HEK293 (cell line): Measurements from ENCODE around the gene ARMC7.

ENCODE experiments used
- CTCF ChIA-PET: fragments of 350-600 bp; formaldehyde crosslinking; extraction: SDS; loops from one replicate; lab custom pipeline; 2021; ENCODE audit warnings: antibody characterized with exemption; lab: Yijun Ruan, JAX
- POLR2A ChIA-PET: fragments of 300-600 bp; formaldehyde crosslinking; extraction: SDS; loops from one replicate; lab custom pipeline; 2020; ENCODE audit warnings: antibody characterized with exemption, inconsistent platforms; lab: Yijun Ruan, JAX
- H3K27ac ChIP-seq: fragments of 200-500 bp; sonication (Bioruptor generic); 2 replicates; pipeline ENCODE4 v1.5.1; 2014; ENCODE audit warnings: low read depth, low read length, control low read depth, inconsistent platforms; ENCODE audit errors: extremely low read depth
- H3K36me3 ChIP-seq, 2 experiments: fragments of 200-500 bp in 1 of 2; sonication (Bioruptor generic) in 1 of 2; 1 replicate in 1 of 2; 2 replicates in 1 of 2; pipeline ENCODE4 v1.5.1; 2014 to 2017; ENCODE audit warnings: inconsistent platforms in 2 of 2, low read length in 2 of 2; ENCODE audit not compliant: control insufficient read depth in 2 of 2, insufficient read depth in 1 of 2
- H3K4me1 ChIP-seq: fragments of 200-500 bp; sonication (Bioruptor generic); 2 replicates; pipeline ENCODE4 v1.5.1; 2014; ENCODE audit warnings: mild to moderate bottlenecking, low read length, inconsistent platforms; ENCODE audit not compliant: control insufficient read depth, insufficient read depth
- H3K4me3 ChIP-seq: 2 replicates; pipeline ENCODE4 v1.5.1; 2011; ENCODE audit warnings: low read depth, mild to moderate bottlenecking, control low read depth, low read length, moderate library complexity
- H3K9me3 ChIP-seq: fragments of 200-500 bp; sonication (Bioruptor generic); 2 replicates; pipeline ENCODE4 v1.5.1; 2014; ENCODE audit warnings: low read depth, low read length, inconsistent platforms; ENCODE audit not compliant: control insufficient read depth, insufficient read depth
- GFI1B ChIP-seq: fragments of 450-650 bp; formaldehyde crosslinking; IDR thresholded peaks from 2 replicates; pipeline ENCODE4 v1.5.1; 2016; ENCODE audit warnings: missing biosample characterization, missing genetic modification characterization
- GLIS2 ChIP-seq: fragments of 450-650 bp; formaldehyde crosslinking; IDR thresholded peaks from 2 replicates; pipeline ENCODE4 v1.5.1; 2016; ENCODE audit warnings: missing biosample characterization, missing genetic modification characterization
- KLF1 ChIP-seq: fragments of 450-650 bp; formaldehyde crosslinking; IDR thresholded peaks from 2 replicates; pipeline ENCODE4 v1.5.1; 2016; ENCODE audit warnings: missing biosample characterization, missing genetic modification characterization
- KLF7 ChIP-seq: fragments of 450-650 bp; formaldehyde crosslinking; IDR thresholded peaks from 2 replicates; pipeline ENCODE4 v1.5.1; 2016; ENCODE audit warnings: missing biosample characterization, missing genetic modification characterization, borderline replicate concordance
- ZFP41 ChIP-seq: fragments of 450-650 bp; formaldehyde crosslinking; IDR thresholded peaks from 2 replicates; pipeline ENCODE4 v1.5.1; 2016; ENCODE audit warnings: missing biosample characterization, missing genetic modification characterization, borderline replicate concordance
- ZNF112 ChIP-seq: fragments of 450-650 bp; formaldehyde crosslinking; IDR thresholded peaks from 2 replicates; pipeline ENCODE4 v1.5.0; 2017; ENCODE audit warnings: missing biosample characterization, missing genetic modification characterization
- ZNF114 ChIP-seq: fragments of 450-650 bp; formaldehyde crosslinking; IDR thresholded peaks from 2 replicates; pipeline ENCODE4 v1.5.0; 2017; ENCODE audit warnings: missing biosample characterization, missing genetic modification characterization
- ZNF133 ChIP-seq: fragments of 450-650 bp; formaldehyde crosslinking; IDR thresholded peaks from 2 replicates; pipeline ENCODE4 v1.5.1; 2016; ENCODE audit warnings: missing biosample characterization, missing genetic modification characterization
- ZNF146 ChIP-seq: fragments of 450-650 bp; formaldehyde crosslinking; IDR thresholded peaks from 2 replicates; pipeline ENCODE4 v1.5.1; 2016; ENCODE audit warnings: missing biosample characterization, missing genetic modification characterization
- ZNF580 ChIP-seq: fragments of 450-650 bp; formaldehyde crosslinking; IDR thresholded peaks from 2 replicates; pipeline ENCODE4 v1.5.1; 2016; ENCODE audit warnings: missing biosample characterization, missing genetic modification characterization
- ZNF610 ChIP-seq: fragments of 450-650 bp; formaldehyde crosslinking; IDR thresholded peaks from 2 replicates; pipeline ENCODE4 v1.5.1; 2016; ENCODE audit warnings: missing biosample characterization, missing genetic modification characterization, borderline replicate concordance
- ZNF837 ChIP-seq: fragments of 450-650 bp; formaldehyde crosslinking; IDR thresholded peaks from 2 replicates; pipeline ENCODE4 v1.5.1; 2016; ENCODE audit warnings: missing biosample characterization, missing genetic modification characterization
- ZSCAN5A ChIP-seq: fragments of 450-650 bp; formaldehyde crosslinking; IDR thresholded peaks from 2 replicates; pipeline ENCODE4 v1.5.1; 2016; ENCODE audit warnings: missing biosample characterization, missing genetic modification characterization
- TF ChIP-seq, protein P1 (sequence below): fragments of 450-650 bp; formaldehyde crosslinking; IDR thresholded peaks from 2 replicates; pipeline ENCODE4 v1.5.1; 2016; ENCODE audit warnings: missing biosample characterization, missing genetic modification characterization, borderline replicate concordance
- TF ChIP-seq, protein P2 (sequence below): fragments of 450-650 bp; formaldehyde crosslinking; IDR thresholded peaks from 2 replicates; pipeline ENCODE4 v1.5.1; 2017; ENCODE audit warnings: missing biosample characterization, missing genetic modification characterization

ARMC7 gene

GRCh38 chr17:75110234-75110937, 617 bp downstream of the ARMC7 start:
- peaks cover 9% of the 10 kb centered on the region for H3K4me1 ChIP-seq
- CTCF ChIA-PET: interaction anchor here (0.5 to 7.1 kb wide), 13 partner anchors 11 to 308 kb away, joined by 3 to 149 read pairs (median 4); partner anchors contain the start of gene NUP85
- POLR2A ChIA-PET: interaction anchor here (0.6 to 2.5 kb wide), 18 partner anchors 11 to 179 kb away, joined by 3 to 13 read pairs (median 3); partner anchors contain the start of genes ATP5PD, GGA3, HID1 and NT5C
- H3K9me3 ChIP-seq: no peaks in the 10 kb centered on the region
- H3K36me3 ChIP-seq: peaks cover 0 to 13% of the 10 kb centered on the region in 2 experiments; a peak in 2 of 3 replicates
- 0 out of 2 replicates have a peak, but pooled peaks have one; percentile 24 for TF ChIP-seq GLIS2 (tag by site-specific recombination)
- TF ChIP-seq ZNF146 (tag by site-specific recombination): no peak
- no peak for TF ChIP-seq ZNF837 (tag by site-specific recombination)
- TF ChIP-seq KLF1 (tag by site-specific recombination): peak; percentile 94
- TF ChIP-seq KLF7: peak; percentile 46; the same call in 1 of the 2 replicates
- H3K27ac ChIP-seq: peak overlapping the region; percentile 67; the same call in 1 of the 2 replicates
- H3K4me3 ChIP-seq: peak overlapping the region; percentile 75

DNA sequence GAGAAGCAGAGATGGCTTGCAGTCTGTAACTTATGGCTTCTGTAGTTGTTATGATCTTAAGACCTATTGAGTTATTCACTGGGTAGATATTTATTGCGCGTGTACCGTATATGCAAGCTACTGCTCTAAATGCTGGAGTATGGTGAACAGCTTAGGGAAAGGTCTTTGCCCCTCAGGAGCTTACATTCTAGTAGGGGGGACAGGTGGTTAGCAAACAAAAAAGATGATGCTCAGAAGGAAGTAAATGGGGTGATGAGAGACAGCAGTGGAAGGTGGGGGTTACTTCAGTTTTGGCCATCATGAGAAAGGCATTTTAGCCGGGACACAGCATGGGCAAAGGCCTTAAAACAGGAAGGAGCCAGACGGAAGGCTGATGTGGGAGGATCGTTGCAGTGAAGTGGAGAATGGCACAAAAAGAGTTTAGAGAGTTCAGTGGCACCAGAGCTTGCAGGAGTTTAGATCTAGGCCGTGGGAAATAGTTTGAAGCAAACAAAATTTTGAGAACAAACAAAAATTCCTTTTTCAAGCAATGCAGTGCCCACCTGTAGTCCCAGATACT, 2.1 kb downstream of the ARMC7 start:
- Histone ChIP-seq H3K9me3 (no peaks in the 10 kb centered on the region), H3K36me3 (peaks cover 0 to 27% of the 10 kb centered on the region in 2 experiments; a peak in 2 of 3 replicates), H3K27ac (no peak overlapping the region), H3K4me3 (no peak overlapping the region), H3K4me1 (peaks cover 9% of the 10 kb centered on the region)
- ChIA-PET POLR2A (interaction anchor here (0.7 to 2.5 kb wide), 2 partner anchors 43 to 52 kb away, joined by 3 to 6 read pairs; partner anchors contain the start of gene JPT1), CTCF (interaction anchor here (0.5 to 7.1 kb wide), 15 partner anchors 9 to 305 kb away, joined by 3 to 149 read pairs (median 4); partner anchors contain the start of gene NUP85)
- TF ChIP-seq ZNF133 (tag by site-specific recombination) (no peak), ZFP41 (tag by site-specific recombination) (no peak), GFI1B (tag by site-specific recombination) (no peak), ZSCAN5A (tag by site-specific recombination) (no peak), ZNF580 (tag by site-specific recombination) (no peak), ZNF114 (tag by site-specific recombination) (no peak), ZNF610 (no peak), ZNF112 (no peak)
- TF ChIP-seq, protein P1, sequence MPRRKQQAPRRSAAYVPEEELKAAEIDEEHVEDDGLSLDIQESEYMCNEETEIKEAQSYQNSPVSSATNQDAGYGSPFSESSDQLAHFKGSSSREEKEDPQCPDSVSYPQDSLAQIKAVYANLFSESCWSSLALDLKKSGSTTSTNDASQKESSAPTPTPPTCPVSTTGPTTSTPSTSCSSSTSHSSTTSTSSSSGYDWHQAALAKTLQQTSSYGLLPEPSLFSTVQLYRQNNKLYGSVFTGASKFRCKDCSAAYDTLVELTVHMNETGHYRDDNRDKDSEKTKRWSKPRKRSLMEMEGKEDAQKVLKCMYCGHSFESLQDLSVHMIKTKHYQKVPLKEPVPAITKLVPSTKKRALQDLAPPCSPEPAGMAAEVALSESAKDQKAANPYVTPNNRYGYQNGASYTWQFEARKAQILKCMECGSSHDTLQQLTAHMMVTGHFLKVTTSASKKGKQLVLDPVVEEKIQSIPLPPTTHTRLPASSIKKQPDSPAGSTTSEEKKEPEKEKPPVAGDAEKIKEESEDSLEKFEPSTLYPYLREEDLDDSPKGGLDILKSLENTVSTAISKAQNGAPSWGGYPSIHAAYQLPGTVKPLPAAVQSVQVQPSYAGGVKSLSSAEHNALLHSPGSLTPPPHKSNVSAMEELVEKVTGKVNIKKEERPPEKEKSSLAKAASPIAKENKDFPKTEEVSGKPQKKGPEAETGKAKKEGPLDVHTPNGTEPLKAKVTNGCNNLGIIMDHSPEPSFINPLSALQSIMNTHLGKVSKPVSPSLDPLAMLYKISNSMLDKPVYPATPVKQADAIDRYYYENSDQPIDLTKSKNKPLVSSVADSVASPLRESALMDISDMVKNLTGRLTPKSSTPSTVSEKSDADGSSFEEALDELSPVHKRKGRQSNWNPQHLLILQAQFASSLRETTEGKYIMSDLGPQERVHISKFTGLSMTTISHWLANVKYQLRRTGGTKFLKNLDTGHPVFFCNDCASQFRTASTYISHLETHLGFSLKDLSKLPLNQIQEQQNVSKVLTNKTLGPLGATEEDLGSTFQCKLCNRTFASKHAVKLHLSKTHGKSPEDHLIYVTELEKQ (tag by site-specific recombination): no peak
- TF ChIP-seq, protein P2, sequence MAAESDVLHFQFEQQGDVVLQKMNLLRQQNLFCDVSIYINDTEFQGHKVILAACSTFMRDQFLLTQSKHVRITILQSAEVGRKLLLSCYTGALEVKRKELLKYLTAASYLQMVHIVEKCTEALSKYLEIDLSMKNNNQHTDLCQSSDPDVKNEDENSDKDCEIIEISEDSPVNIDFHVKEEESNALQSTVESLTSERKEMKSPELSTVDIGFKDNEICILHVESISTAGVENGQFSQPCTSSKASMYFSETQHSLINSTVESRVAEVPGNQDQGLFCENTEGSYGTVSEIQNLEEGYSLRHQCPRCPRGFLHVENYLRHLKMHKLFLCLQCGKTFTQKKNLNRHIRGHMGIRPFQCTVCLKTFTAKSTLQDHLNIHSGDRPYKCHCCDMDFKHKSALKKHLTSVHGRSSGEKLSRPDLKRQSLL (tag by site-specific recombination): no peak
